ENCODE measurements around the gene FAM3D.

FAM3D gene

DNA sequence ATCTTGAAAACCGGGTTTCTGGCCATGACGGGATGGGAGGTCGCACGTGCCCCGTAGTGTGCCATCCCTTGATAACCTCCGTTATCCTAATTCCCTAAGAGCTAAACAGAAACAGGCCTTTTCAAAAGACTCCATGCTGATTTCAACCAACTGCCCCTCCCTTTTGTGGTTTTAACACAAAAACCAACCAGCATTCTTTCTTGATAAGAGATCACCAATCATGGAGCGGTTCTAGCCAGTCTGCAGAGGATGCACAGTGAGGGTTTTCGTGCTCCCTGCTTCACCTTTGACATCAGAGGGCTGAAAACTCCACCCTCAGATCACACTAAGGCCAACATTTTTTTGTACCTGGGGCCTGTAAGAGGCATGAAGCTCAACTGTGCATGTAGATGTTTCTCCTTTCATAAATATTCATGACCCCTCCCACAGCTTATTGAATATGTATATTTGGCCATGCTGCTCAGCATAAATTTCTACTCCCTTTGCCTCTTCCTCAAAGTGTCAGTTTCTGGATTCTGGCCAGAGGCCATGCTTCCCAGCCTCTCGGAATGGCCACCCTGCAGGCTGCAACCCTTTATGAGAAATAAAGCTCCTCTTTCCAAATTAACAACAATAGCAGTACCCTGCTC, 41.3 kb downstream of the FAM3D start:
- DNase-seq: no peak

DNA sequence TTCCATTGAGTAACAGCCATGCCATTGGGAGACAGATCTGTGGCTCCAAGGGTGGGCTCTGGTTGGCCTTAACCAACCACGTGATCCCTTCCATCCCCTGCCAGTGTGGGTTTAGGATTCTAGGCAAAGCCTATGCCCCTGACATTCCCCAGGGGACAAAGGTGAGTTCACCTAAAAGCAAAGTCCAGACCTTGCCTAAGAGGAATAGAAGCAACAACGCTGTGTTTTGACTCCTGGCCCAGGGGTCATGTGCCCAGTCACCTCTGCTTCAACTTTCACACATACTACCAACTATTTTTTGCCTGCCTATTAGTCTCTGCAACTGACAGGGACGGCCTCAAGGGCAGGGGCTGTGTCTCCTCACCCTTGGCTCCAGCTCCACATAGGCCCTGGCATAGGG, 42.0 kb downstream of the FAM3D start:
- no peak for DNase-seq

DNA sequence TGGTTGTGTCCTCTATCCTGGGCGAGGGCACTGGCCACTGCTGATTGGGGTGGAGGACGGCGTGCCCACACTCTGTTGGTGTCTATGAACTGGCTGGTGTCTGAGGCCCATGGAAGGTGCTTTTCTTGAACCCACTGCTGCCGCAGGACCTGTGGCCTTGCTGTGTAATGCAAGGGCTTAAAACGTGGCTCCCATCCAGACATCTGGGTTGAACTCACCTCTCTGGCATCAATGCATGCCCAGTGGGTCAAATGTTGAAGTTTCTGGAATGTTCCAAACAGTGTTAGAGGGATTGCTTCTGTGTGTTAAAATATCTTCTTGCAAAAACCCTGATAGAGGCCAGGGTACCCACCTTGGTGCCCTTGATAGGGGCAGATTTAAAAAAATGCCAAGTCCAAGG, 42.6 kb downstream of the FAM3D start:
- no peak for DNase-seq

DNA sequence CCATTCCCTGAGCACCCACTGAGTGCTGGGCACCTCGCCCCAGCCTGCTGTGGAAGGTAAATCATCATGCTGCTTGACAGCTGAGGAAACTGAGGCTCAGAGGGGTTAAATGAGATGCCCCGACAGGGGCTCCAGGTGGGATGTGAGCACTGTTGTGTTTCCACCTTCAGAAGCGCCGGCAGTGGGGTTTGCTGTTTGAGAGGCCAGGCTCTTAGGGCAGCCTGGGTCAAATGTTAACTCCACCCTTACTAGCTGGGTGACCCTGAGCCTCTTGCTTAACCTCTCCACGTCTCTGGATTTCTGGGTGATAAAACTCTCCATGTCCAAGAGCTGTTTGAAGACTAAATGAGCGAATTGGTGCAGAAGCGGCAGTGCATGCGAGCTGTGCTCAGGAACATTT, 43.1 kb downstream of the FAM3D start:
- no peak for DNase-seq

DNA sequence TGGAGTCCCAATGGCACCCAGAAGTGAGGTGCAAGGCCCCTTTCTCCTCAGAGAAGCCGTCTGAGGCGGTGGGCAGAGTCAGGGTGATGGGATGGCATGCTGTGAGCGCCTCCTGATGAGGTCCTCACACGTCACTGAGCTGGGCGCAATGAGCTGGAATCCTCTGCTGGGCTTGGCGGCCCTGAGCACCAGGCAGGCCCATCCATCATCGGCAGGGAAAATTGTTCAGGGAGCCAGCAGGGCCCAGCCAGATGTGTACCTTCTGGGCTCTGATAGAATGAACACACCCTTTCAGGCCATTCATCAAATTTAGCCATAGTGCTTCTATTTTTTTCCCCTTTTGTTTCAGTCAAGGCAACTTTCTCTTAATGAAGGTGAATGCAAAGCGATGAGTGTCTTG, 43.7 kb downstream of the FAM3D start:
- DNase-seq: no peak

DNA sequence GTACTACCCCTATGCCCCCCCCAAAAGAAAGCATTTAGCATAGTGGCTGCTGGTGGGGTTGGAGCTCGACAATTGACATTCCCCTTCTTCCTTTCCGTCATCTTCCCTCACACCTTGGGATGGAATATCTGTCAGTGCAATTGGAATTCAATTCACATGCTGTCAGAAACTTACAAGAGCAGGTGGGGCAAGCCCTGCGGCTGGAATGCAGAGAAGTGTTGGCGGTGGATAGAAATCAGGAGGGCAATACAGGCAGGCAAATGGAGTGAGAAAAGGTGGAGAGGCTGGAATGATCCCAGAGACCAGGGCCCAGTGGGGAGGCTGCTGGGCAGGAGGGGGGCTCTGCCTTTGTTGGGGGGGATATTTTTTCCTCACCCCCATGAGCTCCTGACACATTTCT, 44.1 kb downstream of the FAM3D start:
- no peak for DNase-seq

DNA sequence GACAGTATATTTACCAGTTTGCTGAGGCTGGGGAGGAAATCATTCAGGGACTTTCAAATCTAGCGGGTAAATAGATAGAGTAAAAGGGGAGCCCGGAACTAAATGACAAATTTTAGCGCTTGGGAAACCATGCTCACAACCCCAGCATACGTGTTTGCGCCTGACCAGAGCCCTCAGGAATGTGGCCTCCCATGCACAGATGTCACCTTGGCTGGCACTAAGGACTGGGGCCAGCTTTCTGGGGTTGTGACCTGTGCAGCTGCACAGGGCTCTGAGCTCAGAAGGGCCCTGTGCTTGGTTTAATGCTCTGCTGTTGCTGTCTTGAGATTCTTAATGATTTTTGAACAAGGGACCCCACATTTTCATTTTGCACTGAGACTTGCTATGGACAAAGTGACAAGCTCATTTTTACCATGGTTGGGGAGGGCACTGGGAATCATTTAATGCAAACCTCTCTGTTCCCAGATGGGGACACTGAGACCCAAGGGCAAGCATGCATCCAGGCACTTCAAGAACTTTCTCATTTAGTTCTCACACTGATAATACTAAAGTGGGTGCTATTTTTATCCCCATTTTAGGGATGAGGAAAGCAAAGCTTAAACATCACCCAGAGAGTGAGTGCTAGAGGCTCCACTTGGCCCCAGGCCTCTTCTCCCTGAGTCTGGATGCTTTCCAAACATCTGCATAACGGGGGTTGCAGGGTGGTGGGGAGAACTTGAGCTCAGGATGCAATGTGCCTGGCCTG, 45.3 kb downstream of the FAM3D start:
- no peak for DNase-seq

DNA sequence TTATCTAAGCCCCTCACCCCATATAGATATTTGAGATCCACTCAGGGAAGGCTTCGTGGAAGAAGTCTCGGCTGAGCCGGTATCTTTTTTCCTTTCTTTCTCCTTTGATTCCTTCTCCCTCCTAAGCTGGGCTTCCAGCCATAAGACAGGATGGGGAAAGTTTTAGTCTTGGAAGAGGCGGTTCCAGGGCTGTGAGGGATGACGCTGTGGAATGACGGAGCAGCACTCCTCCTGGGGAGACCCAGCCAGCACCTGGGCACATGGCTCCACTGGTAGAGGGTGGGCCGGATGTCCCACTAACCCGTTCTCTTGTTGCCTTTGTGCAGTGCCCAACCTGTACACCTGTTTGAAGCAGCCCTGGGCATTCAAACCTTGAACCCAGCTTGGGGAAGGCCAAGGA, 46.2 kb downstream of the FAM3D start:
- DNase-seq: no peak

DNA sequence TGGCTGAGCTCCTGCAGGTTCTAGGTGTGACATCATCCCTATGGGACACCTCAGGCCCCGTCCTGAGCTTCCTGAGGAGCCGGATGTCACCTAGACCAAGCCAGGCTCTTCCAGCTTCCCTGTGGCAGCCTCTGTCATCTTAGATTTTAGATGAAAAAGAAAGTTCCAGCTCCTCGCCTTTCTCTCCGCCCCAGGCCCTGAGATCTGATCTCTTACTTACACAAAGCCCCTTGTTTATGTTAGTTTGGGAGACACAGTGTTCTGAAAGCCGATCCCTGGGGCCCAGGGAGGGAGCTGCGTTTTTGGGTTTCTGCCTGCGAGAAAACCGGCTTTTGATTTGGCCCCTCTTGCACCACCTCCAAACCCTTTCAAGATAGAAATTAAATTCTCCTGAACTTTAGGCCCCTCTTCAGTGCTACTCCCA, 49.2 kb downstream of the FAM3D start:
- DNase-seq: no peak

DNA sequence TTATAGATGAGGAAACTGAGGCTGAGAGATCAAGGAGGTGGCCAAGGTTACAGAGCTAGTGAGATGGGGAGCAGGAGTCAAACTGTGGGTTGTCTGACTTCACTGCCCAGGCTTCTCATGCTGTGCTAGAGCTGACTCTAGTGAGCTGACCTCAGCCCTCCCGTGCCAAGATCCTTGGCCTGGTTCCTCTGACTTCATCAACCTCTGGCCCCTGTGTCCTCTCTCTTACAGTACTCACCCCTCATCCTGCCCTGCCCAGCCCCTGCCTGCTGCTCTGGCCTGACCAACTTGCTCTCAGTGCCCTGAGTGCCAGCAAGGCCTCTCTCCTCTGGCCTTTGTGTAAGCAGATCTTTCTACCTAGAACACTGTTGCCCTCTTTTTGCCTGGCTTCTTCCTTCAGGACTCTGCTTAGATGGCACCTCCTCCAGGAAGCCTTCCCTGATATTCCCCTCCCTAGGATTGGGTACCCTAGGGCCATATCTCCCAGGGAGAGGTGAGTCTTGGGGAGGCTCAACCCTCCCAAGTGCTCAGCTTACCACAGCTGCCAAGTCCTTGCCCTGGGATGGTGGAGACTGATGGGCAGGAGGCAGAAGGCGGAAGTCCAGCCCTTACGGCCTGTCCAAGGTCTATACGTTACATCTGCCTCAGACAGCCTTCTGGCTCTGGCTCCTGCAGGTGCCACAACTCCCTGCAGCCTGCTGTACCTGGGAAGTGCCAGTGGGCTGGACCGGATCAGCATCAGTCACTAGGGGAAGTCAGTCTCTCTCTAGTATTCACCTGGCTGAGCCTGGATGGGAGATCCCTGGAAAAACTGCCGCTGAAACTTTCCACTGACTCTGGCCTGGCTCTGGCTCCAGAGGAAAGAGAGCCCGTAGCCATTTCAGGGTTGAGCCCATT, 53.1 kb downstream of the FAM3D start:
- no peak for DNase-seq

DNA sequence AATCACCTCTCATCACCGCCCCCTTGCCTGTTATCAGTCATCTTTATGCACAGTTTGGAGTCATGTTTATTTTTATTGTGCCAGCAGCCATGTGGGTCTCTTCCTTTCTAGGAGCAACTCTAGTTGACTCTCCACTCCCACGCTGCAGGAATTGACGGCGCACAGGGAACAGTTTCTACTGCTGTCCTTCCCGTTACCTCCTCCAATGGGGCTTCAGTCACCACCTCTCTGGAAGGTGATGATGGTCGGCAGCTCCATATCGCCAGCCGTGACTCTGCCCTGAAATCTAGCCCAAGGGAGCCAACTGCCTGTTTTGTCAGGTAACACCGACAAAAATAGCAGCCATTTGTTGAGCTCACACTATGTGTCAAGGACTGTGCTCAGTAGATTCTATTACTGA, 53.7 kb downstream of the FAM3D start:
- DNase-seq: no peak

DNA sequence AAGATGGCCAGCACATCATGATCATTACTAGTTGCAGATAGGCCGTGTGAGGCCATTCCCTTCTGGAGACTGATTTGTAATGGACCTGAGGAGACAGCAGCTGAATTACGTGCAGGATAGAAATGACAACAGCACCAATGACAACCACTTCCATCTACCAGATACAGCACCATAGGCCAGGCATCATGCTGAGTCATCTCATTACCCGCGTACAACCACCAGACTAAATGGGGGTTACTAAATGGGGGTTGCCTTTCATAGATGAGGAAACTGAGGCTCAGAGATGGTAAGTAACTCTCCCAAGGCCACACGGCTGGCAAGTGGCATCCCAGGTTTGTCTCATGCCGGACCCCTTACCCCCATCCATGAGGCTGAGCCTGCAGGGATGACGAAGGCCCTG, 56.6 kb downstream of the FAM3D start:
- no peak for DNase-seq

DNA sequence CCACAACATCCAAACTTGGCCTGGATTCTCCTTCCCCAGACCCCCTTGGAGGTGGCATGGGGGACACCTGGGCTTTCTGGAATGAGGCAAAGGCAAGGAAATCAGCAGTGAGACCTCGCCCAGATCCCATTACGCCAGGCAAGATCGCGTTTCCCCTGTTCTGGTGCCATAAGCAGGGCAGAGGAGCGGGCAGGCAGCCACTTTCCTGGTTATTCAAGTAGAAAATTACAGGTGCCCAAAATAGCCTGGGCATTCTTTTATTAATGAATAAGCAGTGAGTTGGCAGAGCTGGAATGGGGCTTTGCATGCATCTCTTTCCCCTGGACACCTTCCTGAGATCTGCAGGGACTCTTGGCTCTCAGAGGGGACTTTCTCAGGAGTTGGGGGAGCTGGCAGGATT, 57.9 kb downstream of the FAM3D start:
- no peak for DNase-seq

DNA sequence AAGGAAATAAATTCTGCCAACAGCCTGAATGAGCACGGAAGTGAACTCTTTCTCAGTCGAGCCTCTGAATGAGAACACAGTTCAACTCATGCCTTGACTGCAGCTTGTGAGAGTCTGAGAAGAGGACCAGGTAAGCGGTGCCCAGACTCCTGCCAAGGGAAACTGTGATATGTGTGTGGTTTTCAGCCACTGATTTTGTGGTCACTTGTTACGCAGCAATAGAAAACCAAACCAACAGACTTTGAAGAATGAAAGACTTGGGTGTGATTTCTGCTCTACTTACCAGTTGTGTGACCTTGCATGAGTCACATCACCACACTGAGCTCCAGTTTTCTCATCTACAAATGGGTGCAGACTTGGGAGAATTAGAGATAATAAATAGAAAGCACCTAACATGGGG, 58.8 kb downstream of the FAM3D start:
- no peak for DNase-seq

DNA sequence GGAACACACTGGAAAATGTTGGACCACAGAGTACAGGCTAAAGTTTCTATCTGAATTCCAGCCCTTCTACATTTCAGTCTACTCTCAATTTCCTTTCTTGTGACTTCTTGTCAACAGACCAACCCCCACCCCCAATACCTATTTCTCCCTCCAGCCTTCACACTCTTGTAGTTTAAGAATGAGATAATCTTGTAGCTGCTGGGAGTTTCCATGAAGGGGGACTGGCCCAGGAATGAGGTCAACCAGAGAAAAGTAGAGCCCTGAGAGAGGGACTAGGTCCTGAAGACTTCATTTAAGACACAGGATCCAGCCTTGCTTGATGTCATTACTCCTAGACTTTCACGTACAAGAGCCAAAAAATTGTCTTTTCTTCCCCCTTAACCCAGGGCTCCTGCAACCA, 59.9 kb downstream of the FAM3D start:
- DNase-seq: no peak

DNA sequence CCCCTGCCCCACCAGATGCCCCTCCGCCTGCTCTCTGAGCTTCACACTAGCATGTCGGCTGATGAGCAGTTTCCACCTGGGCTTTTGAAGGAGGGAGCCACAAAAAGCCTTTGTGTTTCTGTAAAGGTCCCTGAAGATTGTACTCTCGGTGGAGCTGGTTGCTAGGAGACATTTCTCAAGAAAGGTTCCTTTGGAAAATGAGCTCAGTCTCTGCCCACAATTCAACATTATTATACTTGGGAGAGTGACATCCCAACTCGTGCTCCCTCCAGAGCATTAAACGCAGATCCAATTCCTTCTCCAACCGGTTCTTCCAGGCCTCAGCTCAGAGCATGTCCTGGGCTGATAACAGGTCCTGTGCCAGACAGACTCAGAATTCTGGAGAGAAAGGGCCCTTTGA, 62.5 kb downstream of the FAM3D start:
- DNase-seq: no peak

DNA sequence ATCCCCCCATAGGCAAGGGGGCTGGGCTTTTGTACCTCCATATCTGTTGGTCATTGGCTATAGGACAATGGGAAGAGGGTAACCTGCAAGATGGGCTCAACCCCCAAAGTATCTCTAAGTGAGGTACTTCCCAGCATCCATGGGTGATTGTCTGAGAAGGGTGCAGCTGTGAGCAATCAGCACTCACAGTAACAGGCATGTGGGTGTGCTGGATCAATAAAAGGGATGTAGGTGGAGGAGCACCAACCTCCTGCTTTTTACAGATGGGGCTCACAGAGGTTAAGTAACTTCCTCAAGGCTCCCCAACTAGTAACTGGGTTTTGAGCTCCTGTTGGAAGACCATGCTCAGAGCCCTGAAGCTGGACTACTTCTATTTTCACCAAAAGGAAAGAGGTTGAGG, 63.0 kb downstream of the FAM3D start:
- no peak for DNase-seq

DNA sequence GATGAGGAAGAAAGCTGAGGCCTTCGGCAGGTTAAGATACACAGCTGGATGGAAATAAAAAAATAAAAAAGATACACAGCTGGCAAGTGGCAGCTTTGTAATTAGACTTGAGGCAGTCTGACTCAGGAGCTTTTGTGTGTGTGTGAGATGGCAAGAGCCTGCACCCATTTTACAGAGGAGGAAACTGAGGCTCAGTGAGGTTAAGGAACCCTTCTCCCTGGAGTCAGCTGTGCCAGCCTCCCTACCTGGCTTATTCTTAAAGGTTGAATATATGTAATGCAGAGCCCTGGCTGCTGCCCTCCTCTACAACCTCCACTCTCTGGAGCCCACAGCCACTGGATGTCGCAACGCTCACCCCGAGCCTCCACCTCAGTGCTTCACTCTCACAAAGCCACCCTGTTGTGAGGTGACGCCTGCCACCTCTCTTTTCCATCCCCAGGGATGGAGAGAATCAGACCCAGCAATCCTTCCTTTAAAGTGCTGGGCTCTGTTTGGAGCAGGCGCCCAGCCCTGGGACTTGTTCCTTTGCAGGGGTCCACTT, 68.7 kb downstream of the FAM3D start:
- no peak for DNase-seq

DNA sequence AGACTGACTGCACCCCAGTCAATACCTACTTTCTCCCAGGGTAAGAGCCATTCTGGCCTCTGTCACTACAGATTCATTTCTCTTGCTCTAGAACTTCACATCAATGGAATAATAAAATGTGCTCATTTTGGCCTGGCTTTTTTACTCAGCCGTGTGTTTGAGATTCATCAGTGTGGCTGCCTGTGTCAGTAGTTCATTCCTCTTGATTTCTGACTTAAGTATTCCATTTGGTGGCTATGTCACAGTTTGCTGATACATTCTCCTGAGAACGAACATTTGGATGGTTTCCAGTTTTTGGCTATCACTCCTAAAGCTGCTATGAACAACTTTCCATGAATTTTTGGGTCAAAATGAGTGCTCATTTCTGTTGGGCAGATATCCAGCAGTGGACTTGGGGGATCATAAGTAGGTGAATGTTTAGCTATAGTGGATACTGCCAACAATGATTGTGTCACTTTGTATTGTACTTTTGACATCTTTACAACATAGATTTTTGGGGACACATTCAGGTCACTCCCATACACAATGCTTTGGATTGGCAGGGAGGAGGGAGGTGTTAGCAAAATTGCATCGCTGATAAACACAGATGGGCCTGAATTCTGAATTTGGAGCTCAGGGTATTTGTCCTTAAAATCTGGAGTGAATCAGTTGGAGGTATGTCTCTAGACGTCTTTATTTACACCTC, 69.6 kb downstream of the FAM3D start:
- DNase-seq: no peak

DNA sequence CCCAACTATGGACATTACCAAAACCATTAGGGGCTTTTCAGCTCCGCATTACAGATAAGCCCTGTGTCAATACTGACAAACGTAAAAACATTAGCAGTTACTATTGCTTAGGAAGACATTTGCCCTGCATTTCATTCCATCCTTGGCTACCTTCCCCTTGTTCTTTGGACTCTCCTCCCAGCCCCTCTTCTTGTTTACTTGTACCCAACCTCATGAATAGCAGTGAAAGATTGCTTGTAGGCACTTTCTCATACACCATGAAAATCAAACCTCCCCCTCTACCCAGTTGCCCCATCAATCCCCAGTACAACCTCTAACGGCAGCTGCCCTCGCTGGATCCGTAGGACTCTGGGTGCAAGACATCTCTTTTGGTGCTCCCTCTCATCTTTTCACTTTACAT, 72.5 kb downstream of the FAM3D start:
- no peak for DNase-seq

DNA sequence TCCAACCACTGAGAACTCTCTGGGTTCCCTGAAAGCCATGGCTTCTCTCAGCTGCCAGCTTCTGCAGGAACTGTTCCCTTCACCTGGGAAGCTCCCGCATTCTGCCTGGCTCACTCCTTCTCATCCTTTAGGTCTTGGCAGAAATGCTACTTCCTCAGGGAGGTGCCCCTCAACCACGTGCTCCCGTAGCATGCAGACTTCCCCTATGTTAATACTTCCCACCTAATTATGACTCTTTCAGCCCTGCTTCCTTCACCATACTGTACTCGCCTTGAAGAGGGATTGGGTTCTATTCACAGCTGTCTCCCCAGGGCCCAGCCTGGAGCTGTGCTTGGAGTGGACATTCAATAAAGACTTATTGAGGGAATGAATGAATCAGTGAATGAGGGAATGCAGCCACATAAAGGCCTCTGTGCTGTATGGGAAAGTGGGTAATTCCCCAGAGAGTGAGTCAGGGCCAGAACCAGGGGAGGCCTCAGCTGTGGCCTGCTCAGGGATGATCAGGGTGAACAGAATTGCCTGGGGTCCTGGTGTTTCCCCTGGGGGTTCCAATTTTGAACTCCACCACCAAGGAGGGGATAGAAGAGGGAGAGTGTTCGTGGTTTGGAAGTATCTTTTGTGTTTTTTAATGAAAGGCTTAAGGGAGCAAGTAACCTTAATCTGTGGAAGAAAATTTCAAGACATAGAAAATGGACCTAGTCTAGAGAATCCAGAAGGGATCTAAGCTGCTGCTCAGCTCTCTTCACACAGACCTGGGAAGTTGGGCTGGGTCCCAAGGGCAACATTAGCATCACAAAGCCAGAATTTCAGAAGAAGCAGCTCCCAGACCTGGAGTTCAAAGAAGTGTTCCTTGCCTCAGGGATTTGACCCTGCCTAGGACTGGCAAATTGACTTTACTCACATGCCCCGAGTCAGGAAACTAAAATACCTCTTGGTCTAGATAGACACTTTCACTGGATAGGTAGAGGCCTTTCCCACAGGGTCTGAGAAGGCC, 74.8 kb downstream of the FAM3D start:
- no peak for DNase-seq

Measured in DMS153 (cell line).